ENCODE measurements around the gene NR6A1.

NR6A1 gene

DNA sequence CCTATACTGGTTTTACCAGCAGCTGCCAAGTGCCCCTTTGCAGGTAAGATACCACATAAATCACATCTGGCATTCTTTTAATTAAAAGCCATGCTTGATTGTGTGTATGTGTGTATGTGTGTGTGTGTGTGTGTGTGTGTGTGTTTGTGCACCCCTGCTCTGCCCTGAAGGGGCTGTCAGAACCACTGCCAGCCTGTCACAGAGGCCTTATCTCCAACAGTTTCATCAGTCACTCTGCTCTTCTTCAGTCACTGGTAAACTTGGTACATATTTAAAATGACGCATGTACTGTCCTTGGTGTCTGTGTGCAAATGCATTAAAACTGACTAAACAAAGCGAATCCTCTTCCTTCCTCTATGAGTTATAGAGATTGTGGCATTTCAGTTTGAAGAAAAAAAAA, 244.9 kb downstream of the NR6A1 start:
- no peak for DNase-seq (ENCODE audit: low read depth)

DNA sequence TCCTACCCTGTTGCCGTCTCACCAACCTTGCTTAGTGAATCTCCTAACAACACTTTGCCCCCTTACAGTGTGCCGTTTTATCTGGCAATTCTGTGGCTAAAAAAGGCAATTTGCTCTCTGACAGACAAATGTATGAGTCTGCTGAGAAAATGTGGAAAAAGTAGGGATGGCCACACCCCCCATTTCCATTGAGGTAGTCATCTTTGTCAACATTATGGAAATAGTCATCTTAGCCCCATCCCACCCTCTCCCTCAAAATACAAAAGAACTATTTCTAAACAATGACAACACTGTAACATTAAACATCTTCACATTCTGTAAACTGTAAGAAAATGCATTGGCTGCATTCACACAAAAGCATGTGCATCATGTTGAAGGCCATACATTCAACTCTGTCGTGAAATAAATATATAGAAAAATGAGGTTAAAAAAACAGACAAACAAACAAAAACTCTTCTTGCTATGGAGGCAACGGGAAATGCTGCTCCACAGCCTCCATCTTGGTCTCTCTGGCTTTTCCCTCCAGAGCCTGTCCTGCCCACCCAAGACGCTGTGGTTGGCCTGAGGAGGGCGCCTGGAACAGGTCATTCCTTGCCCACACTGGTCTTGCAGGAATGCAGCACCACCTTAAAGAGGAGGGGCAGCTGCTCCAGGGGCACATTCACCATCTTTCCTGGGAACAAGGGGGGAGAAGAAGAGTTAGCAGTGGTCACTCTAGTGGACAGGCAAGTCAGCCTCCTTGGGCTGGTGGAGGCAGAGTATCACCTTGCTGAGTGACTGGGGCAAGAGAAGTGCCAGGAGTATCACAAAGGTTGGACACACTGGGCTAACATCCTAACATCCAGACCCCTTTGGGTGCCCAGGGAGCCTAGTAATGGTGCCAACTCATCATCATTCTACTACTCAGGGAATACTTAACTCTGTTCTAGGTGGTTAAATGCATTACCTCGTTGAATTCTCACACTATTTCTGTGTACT, 248.7 kb downstream of the NR6A1 start:
- DNase-seq (ENCODE audit: low read depth): no peak

DNA sequence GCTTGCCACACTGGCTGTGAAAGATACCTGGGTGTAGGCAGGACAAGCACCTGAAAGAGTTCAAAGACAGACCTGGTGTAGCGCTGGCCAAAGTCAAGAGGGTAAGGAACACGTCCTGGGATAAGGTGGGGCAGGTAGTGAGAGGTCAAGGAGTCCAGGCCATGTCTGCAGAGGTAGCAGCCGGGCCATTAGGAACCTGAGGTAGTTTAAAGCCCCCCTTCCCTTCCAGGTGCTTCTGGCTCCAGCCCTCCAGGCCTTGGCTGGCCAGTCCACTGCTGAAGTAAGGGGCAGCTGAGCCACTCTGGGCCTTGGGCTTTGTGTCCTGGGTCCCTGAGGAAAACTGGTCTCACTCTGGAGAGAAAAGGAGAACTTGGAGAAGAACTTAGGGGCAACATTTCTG, 250.0 kb downstream of the NR6A1 start:
- no peak for DNase-seq (ENCODE audit: low read depth)

DNA sequence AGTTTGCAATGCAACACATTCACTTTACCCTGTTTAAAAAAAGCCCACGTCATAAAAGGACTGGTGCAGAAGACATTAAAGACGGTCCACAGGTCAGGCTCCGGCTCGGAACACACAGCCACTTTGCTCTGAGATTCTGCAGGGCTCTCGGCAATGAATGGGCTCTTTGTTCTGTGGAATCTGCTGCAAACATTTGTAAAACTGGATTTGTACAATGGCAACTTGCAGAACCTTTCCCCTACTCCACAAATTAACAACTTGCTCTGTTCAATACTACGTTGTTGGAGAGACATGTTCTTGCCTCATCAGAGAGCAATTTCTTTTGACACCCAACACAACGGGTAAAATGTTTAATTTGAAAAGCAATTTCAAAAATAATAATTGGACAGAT, 250.9 kb downstream of the NR6A1 start:
- no peak for DNase-seq (ENCODE audit: low read depth)

DNA sequence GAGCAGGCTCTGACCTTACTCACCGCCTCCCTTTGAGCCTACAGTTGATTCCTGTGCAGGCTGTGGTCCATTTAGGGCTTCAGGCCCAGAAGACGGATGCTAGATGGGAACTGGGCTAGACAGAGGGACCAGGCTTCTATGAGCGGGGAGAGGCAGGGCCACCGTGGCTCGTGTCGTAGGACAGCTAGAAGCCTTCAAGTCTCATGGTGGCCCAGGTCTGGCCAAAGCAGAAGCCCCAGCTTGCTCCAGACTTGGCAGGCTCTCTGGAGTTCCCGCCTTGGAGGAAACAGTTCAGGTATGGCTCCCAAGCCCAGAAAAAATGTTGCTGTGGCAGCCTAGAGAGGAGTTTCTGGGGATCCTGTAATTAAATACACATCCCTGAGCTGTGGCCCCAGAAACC, 253.0 kb downstream of the NR6A1 start:
- no peak for DNase-seq (ENCODE audit: low read depth)

DNA sequence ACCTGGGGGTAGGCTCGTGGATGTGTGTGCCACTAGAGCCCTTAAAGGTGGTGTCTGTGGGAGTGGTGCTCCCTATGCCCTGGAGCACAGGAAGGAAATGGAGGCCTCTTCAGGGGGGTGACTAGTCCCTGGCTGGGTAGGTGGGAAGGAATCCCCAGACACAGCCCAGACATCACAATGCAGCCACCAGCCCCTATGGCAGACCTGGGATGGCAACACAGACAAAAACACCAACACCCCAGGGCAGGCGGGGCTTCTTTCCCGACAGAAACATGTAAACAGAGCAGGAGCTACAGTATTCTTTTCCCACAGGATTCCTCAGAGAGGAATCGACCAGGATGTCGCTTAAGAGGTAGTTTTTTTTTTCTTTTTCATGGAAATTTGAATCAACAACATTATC, 253.5 kb downstream of the NR6A1 start:
- DNase-seq (ENCODE audit: low read depth): no peak

DNA sequence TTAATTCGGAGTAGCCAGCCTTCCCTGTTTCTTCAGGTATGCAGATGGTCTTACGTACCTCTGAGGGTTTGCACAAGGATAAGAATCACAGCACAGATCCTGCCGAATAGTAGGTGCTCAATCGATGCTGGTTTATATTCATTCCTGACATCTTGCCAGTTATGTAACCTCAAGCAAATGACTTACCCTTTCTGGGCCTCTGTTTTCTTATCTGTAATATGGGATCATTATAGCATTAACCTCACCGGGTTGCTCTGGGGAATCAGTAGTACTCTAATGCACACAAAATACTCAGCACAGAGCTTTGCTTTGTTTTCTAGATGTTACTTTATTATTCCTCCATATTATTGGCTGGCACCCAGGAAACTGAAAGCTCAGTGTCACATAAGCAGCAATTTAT, 256.2 kb downstream of the NR6A1 start:
- no peak for DNase-seq (ENCODE audit: low read depth)

DNA sequence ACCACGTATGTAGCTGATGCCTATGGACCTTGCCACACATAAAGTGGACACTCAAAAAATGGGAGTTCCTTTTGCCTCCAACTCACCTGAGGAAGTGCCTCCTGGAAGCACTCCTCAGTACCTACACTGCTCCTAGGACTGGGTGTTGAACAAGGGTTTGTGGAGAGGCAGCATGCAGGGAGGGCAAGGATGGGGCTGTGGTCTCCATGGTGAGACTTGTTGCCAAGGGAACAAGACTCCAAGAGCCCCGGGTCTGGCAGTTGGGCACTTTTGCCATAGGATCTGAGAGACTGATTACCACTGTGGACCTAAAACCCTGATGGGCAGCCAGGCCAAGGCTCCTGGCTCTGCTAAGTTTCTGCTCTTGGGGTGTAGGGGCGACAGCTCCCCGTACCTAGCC, 257.0 kb downstream of the NR6A1 start:
- DNase-seq (ENCODE audit: low read depth): no peak

DNA sequence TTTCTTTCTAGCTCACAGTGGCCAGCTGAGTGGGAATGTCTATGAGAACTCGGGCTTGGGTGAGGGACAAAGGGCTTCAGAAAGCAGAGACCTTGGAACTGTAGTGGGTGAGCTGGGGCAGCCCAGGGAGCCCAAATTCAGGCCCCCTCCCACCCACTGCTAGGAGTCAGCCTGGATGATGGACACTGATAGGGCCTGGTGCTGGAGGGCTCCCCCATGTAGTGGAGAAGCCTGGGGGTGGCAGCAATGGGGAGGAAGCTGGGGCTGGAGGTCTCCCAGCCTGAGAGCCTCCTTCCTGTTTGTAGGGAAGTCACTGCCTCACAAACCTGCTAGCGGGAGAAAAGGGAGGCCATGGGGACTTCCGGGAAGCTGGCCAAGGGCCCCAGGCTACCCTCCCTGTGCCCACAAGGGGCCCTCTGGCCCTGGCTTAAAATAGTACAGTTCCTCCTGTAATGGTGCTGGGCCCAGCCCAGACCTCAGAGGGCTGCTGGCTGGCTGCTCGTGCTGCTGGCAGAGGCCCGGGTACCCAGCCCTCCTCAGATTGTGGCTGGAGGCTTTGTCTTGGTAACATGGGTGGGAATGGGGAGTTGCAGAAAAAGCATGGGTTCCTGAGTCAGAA, 257.6 kb downstream of the NR6A1 start:
- no peak for DNase-seq (ENCODE audit: low read depth)

DNA sequence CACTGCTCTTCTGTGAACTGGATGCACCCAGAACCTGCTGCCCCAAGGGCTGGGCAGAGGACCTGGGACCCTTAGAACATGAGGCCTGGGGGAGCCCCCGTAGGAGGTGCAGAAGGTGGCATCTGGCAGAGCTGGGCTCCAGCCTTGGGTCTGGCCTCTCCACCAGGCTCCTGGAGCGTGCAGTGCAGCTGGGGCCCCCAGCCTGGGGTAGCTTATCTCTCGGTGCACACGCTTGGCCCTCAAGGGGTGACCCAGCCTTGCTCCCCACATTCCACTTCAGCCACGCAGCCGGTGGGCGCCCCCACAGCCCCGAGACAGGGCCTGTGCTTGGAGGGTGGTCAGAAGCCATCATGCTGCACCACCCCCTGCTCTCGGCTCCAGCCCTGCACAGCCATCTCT, 258.3 kb downstream of the NR6A1 start:
- no peak for DNase-seq (ENCODE audit: low read depth)

DNA sequence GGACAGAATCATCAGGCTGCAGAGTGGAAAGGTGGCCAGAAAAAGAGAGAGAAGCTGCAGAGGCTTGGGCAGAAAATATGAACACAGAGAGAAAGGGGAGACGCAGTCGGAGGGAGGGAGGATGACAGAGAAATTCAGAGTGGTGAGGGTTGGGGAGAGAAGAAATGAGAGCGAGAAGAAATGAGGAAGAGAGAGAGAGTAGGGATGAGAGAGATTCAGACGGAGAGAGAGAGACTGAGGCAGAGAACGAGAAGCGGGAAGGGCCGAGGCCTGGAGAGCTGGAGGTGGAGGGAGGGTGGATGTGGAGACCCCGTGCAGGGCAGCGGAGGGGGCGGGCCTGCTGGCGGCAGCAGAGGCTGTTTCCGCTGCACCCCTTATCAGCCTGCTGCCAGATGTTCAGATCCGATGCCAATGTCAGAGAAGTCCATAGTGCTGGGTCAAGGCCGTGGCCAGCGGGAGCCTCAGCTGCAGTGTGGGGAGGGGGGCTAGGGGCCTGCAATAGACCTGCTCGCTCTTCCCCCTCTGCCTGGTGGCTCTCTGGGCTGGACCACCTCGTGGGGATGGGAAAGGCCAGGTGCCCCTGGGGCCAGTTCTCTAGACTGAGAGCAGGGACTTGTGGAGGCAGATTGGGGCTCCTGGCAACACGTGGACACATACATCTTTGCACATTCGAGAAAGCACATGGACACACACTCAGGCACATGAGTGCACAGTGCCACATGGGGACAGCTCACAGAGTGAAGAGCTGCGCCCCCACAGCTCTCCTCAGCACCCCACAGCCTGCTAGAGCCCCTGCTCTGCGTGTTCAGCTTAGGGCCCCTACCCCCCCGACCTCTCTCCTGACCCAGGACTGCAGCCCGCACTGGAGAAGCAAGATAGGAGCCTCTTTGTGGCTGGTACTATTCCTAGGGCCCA, 259.0 kb downstream of the NR6A1 start:
- DNase-seq (ENCODE audit: low read depth): no peak

DNA sequence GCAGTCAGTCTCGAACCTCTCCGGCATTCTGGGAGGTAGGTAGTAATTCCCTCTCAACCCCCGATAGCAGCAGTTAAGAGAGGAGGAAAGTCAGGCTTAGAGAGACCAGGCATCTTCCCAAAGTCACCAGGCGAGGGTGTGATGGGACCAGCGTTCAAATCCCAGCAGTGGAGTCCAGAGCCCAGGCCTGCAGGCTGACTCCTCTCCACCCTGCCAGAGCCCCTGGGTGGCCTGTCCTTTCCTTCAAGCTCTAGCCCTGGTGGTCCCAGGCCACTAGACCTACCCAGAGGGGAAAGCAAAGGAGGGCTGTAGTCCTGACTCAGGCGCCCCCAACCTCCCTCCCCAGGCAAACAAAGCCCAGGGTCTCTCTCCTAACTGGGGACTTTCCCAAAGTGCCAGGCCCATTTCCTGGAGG, 259.7 kb downstream of the NR6A1 start:
- DNase-seq (ENCODE audit: low read depth): no peak

DNA sequence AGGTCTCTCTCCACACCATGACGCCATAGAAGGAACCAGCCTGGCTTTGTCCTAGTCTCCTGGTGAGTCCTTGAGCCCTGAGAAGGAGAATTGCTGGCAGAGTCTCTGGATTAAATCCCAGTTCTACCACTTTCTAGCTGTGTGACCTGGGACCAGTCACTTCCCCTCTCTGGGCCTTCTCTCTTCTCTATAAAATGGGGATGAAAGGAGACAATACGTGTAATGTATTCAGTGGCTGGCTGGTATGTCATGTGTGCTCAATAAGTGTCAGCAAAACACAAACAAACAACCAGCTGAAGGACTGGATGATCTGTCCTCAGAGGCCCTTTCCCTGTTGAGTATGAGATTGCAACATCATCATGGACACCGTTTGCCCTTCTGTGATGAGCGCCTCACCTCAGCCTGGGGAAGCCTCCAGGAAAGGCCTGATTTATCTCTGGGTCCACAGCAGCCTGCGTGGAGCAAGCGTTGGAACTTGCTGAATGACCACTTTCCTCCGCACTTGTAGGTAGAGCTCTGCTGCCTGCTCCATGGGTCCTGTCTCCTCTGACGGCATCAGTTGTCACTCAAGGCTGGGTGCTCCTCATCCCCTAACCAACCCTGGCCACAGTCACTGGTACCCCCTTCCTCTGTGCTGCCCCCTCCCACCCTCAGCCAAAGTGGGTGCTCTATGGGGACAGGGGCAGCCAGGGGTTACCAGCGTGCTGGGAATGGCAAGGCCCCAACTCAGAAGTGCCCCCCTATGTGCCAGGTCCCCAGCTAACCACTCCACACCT, 260.3 kb downstream of the NR6A1 start:
- no peak for DNase-seq (ENCODE audit: low read depth)

DNA sequence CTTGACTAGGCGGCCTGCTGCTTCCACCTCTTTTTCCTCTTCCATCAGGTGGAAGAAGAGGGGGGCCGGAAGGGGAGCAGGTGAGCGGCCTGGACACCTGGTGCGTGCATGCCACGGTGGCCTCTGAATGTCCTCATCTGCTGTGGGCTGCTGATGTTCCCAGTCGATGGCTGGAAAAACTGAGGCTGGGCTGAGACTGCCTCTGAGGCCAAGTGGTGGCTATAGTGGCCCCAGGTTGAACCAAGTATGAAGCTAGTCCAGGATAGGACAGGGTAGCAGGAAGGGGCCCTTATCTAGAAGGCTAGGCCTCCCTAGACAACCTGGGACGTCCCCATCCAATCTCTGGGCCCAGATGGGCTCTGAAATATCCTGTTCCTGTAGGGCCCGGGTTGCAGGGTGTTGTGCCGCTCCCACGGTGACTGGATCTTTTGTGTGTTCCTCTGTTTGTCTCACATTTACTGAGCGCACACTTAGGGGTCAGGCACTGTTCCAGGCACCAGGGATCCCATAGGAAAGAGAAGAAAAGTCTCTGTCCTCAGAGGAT, 263.2 kb downstream of the NR6A1 start:
- DNase-seq (ENCODE audit: low read depth): no peak

DNA sequence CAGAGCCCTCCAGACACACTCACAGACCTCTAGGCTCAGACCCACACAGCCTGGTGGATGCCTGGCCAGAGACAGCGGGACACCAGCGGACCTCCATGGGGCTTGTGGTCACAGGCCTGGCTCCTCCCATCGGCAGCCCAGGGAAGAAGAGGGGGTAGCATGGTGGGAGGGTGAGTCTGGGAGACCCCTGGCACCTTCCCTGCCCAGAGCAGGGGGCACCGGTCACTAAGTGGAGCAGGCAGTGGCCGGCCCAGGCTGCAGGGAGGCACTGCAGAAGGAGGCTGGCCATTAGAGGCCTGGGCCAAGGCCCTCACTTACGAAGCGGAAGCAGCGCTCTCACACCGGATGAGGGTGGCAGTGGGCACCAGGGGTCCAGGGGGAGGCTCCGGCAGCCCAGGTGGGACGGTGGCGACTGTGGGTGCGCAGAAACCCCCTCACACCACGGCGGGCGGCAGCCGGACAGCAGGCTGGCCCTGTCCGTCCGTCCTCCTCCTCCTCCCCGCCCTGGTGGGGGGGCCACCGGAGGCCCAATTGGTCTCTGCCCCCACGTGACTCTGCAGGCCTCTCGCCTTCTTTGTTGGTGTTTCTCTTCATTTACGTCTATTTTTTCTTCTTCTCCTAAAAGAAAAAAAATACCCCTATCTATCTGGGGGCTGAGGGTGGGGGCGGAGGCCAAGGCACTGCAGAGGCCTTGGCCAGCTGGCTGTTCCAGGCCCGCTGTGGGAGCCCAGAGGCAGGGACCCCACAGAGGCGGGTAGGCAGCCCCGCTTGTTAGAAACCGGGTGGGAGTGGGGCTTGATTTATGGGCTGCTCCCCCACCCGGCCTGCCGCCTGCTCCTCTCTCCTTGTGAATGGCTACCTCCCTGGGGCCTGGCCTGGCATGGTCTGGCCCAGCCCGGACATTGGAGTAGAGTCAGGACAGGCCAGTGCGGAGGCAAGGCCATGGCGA, 263.9 kb downstream of the NR6A1 start, which contains the start of gene NR5A1:
Gene NR5A1 (minus strand): TSS at position 469 of the 949 bp plus-strand sequence. CDS start 4,004 bp downstream, outside the sequence.
- no peak for DNase-seq (ENCODE audit: low read depth)

DNA sequence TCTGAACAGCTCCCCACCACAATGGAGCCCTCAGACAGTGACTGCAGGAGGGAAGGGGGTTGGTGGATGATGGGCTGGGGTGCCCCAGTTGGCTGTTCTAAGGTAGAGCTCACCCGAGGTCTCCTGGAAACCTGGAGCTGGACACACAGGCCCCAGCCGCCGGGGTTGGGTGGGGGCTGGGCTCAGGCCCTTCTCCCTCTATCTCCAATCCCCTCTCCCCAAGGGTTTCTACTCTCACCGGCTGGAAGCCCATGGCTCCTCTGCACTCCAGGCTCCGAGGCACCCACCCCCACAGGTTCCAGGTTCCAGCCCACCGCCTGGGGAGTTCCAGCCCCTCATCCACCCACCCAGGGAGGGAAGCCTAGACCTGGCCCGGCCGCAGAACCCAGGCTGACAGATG, 264.7 kb downstream of the NR6A1 start:
- no peak for DNase-seq (ENCODE audit: low read depth)

DNA sequence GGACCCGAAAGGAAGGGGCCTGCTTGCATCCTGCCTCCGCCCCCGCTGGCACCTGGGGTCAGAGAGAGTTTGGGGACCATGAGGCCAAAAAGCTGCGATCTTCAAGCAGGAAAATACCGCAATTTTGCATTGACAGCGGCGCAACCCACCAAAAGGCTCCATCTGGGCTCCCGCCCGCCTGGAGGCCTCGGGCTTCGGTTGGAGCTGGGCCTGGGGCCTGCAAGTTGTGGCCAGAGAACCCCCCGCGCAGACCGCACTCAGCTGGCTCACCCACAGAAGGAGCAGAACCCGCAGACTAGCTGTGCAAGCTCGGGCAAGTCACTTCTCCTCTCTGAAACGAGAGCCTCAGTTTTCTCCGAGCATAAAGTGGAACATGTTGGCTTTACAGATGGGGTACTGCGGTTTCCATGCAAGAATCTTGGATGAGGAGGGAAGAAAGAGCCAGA, 265.2 kb downstream of the NR6A1 start:
- DNase-seq (ENCODE audit: low read depth): no peak

DNA sequence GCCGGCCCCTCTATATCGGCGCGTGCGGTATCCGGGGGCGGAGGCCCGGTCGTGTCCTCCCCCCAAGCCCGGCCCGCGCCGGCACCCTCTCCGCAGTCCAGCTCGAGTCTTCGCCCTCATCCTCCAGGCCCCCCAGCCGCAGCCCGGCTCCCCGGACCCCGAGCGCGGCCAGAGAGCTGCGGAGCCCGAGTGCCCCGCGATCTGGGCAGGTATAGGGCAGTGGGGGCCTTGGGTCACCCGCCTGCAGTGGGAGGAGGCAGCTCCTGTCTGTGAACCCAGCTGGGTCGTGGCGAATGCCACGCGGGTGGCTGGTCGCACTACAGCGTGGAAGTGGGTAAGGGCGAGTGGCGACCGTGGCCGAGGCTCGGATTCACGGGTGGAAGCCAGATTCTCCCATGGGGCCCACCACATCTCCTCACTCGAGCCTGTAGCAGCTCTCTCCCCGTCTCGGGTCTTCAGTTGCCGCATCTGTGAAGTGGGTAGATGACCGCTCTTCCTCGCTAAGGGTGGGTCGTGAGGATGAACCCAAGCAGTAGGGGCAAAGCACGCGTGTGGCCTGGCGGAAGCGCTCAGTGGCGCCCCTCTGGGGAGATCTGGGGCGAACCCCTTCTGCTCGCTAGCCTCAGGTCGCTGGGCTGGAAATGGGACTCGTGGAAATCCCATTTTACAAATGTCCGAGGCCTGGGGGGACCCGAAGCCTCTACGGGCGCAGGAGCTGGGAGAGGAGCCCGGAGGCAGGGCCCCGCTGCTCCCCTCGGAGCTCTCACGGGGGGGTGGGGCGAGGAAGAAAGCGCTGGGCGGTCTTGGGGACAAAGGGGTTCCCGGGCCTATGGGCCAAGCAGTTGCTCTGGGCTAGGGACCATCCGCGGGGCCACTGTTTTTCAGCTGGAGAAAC, 265.9 kb downstream of the NR6A1 start:
- DNase-seq (ENCODE audit: low read depth): no peak

DNA sequence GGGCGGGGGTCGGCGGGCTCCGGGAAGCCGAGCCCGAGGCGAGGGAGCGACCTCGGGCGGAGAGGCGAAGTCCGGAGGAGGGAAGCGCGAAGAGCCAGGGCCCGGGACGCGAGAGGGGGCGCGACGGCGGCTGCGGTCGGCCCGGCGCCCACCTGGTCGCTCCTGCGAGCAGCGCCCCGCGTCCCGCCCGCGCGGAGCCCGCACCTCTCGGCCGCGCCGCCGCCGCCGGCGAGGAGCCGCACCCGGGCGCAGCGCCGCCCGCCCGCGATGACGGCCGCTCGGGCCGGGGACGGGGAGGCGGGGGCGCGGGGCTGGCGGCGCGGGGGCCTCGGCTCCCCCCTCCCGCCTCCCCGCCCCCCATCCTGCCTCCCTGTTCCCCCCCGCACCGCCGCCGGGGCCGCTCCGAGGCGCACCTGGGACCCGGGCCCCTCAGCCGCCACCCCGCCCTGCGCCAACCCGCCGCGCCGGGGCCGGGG, 266.5 kb downstream of the NR6A1 start:
- no peak for DNase-seq (ENCODE audit: low read depth)
